HCT116 (cell line): ENCODE results near the gene TBC1D16.

Experiments
- CBX3 ChIP-seq: IDR thresholded peaks from 2 replicates; pipeline ENCODE4 v1.6.1; 2012; ENCODE audit warnings: low read depth
- CEBPB ChIP-seq: IDR thresholded peaks from 2 replicates; pipeline ENCODE4 v1.6.1; 2012; ENCODE audit warnings: low read depth
- CTCF ChIP-seq, 3 experiments: fragments of 200-600 bp in 1 of 3; sonication (generic) in 1 of 3; IDR thresholded peaks in 2 of 3; conservative IDR thresholded peaks in 1 of 3; 2 replicates each; pipeline ENCODE4 v1.5.1; 2012 to 2017; ENCODE audit warnings: low read depth in 2 of 3, low read length in 2 of 3, antibody characterized with exemption in 1 of 3, borderline replicate concordance in 1 of 3, control low read depth in 1 of 3, mild to moderate bottlenecking in 1 of 3, mixed read lengths in 1 of 3, mixed run types in 1 of 3, moderate library complexity in 1 of 3; ENCODE audit not compliant: insufficient read depth in 1 of 3
- EZH2 ChIP-seq: fragments of 200-600 bp; sonication (generic); IDR thresholded peaks from 2 replicates; pipeline ENCODE4 v1.6.1; 2017; ENCODE audit warnings: antibody characterized with exemption, mixed run types
- EZH2phosphoT487 ChIP-seq: fragments of 200-600 bp; IDR thresholded peaks from 2 replicates; pipeline ENCODE4 v1.6.1; 2018; ENCODE audit warnings: antibody characterized with exemption, borderline replicate concordance
- FOSL1 ChIP-seq: IDR thresholded peaks from 2 replicates; pipeline ENCODE4 v1.6.1; 2012; ENCODE audit warnings: low read depth
- POLR2A ChIP-seq: IDR thresholded peaks from 2 replicates; pipeline ENCODE4 v1.7.0; 2011; ENCODE audit warnings: borderline replicate concordance; ENCODE audit not compliant: insufficient read depth, insufficient read length; ENCODE audit errors: extremely low read depth
- POLR2AphosphoS5 ChIP-seq: IDR thresholded peaks from 2 replicates; pipeline ENCODE4 v1.6.1; 2011; ENCODE audit warnings: mild to moderate bottlenecking, low read depth, low read length, moderate library complexity
- SP1 ChIP-seq: IDR thresholded peaks from 2 replicates; pipeline ENCODE4 v1.6.1; 2012; ENCODE audit warnings: low read depth
- SRF ChIP-seq: IDR thresholded peaks from 2 replicates; pipeline ENCODE4 v1.6.1; 2012; ENCODE audit warnings: low read depth
- ZBTB33 ChIP-seq: IDR thresholded peaks from 2 replicates; pipeline ENCODE4 v1.6.1; 2011; ENCODE audit warnings: mild to moderate bottlenecking, low read length, moderate library complexity; ENCODE audit not compliant: insufficient replicate concordance; ENCODE audit errors: extremely low read depth

GRCh38 chr17:79936641-79937381, 98.9 kb downstream of the TBC1D16 start:
- no peak for TF ChIP-seq EZH2
- TF ChIP-seq CTCF (IDR thresholded peaks at IDR 0.05 in 2 of 3, conservative IDR thresholded peaks at IDR 0.05 in 1 of 3; ENCODE audit: borderline replicate concordance in 1 of 3, insufficient read depth in 1 of 3, low read depth in 2 of 3, low read length in 2 of 3): no peak
- TF ChIP-seq POLR2AphosphoS5: no peak
- TF ChIP-seq CBX3: no peak
- TF ChIP-seq FOSL1: no peak
- no peak for TF ChIP-seq EZH2phosphoT487
- no peak for TF ChIP-seq ZBTB33
- TF ChIP-seq POLR2A: no peak
- TF ChIP-seq CEBPB: no peak
- TF ChIP-seq SRF: no peak
- no peak for TF ChIP-seq SP1
